ENCODE results near the gene GDPD1.

DNA sequence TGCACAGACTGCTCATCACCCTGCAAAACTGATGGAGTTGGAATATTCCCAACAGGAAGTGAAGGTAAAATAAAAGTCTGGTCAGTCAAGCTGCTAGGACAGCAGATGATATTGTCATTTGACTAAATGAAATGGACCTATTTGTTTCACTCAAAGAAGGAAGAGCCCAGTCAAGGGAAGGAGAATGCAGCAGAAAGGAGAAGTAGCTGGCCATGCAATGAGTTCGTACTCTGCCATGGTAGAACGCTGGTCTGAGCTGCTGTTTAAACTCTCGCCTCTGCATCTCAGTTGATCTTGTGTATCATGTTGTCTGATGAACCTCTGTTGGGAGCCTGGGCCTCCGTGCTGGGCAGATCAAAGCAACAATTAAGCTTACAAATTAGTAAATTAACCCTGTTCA lies 95.6 kb downstream of the GDPD1 start:
- TF ChIP-seq, protein P1, sequence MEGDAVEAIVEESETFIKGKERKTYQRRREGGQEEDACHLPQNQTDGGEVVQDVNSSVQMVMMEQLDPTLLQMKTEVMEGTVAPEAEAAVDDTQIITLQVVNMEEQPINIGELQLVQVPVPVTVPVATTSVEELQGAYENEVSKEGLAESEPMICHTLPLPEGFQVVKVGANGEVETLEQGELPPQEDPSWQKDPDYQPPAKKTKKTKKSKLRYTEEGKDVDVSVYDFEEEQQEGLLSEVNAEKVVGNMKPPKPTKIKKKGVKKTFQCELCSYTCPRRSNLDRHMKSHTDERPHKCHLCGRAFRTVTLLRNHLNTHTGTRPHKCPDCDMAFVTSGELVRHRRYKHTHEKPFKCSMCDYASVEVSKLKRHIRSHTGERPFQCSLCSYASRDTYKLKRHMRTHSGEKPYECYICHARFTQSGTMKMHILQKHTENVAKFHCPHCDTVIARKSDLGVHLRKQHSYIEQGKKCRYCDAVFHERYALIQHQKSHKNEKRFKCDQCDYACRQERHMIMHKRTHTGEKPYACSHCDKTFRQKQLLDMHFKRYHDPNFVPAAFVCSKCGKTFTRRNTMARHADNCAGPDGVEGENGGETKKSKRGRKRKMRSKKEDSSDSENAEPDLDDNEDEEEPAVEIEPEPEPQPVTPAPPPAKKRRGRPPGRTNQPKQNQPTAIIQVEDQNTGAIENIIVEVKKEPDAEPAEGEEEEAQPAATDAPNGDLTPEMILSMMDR (IDR thresholded peaks at IDR 0.05): no peak
- TF ChIP-seq SMAD3 (CRISPR knock-in tag; IDR thresholded peaks at IDR 0.05; ENCODE audit: borderline replicate concordance) (no peak), CREM (CRISPR knock-in tag; IDR thresholded peaks at IDR 0.05) (no peak), NFE2L1 (CRISPR knock-in tag; IDR thresholded peaks at IDR 0.05) (no peak), IRF2 (CRISPR knock-in tag; IDR thresholded peaks at IDR 0.05; ENCODE audit: borderline replicate concordance, low read depth) (no peak), TP53 (CRISPR knock-in tag; IDR thresholded peaks at IDR 0.05) (no peak), FOXK1 (CRISPR knock-in tag; IDR thresholded peaks at IDR 0.05) (no peak)

Measured in WTC11 (cell line).